OCI-LY7 (cell line): ENCODE data around the gene AGFG2. TPM values are rescaled to one million over a fixed set of nuclear protein-coding genes. Genes with fewer than 3 reads are reported as not detected.
"Not testable (repeated sequence)": the region's sequence is repeated elsewhere in the genome, so short reads cannot be mapped to it uniquely, and the experiment has no call there.

Source experiments
- BruUV-seq: library from RNA; stranded (reverse); fragments of 400-500 nt; replicated peaks from 2 replicates; lab custom pipeline; 2021; lab: Mats Ljungman, UMichigan
- CTCF ChIA-PET: fragments of 300-600 bp; sonication (Branson Sonifier 250); formaldehyde crosslinking; loops from one replicate; lab custom pipeline; 2022; ENCODE audit warnings: antibody characterized with exemption; ENCODE audit not compliant: unreplicated experiment; lab: Charles Lee
- POLR2A ChIA-PET: fragments of 300-600 bp; sonication (Branson Sonifier 250); formaldehyde crosslinking; loops from one replicate; lab custom pipeline; 2022; ENCODE audit warnings: antibody characterized with exemption; lab: Charles Lee
- DNase-seq: peaks from one replicate; pipeline ENCODE4 v3.0.0-alpha.2; 2015; ENCODE audit warnings: low spot score
- H2AFZ ChIP-seq: fragments of 200-600 bp; sonication (generic), shearing (Covaris generic); 2 replicates; pipeline ENCODE4 v1.6.1; 2014; ENCODE audit warnings: mild to moderate bottlenecking, antibody characterized with exemption, low read length, moderate library complexity
- H3K27ac ChIP-seq: fragments of 200-600 bp; sonication (generic); 2 replicates; pipeline ENCODE4 v1.5.1; 2014; ENCODE audit warnings: mixed run types, low read depth, mild to moderate bottlenecking, moderate library complexity, low read length, inconsistent platforms; ENCODE audit not compliant: poor library complexity, severe bottlenecking
- H3K36me3 ChIP-seq: fragments of 200-600 bp; sonication (generic); 2 replicates; pipeline ENCODE4 v1.6.1; 2014; ENCODE audit warnings: mild to moderate bottlenecking, antibody characterized with exemption, low read length, moderate library complexity, mixed read lengths; ENCODE audit not compliant: insufficient read depth
- H3K4me1 ChIP-seq: fragments of 200-600 bp; sonication (generic); 2 replicates; pipeline ENCODE4 v1.5.1; 2014; ENCODE audit warnings: mild to moderate bottlenecking, low read length; ENCODE audit not compliant: insufficient read depth, poor library complexity, severe bottlenecking
- H3K4me2 ChIP-seq: fragments of 200-600 bp; sonication (generic); 2 replicates; pipeline ENCODE4 v1.6.1; 2014; ENCODE audit warnings: mild to moderate bottlenecking, low read length
- H3K4me3 ChIP-seq: fragments of 200-600 bp; sonication (generic); 2 replicates; pipeline ENCODE4 v1.5.1; 2014; ENCODE audit warnings: mild to moderate bottlenecking, low read depth, low read length; ENCODE audit not compliant: poor library complexity, severe bottlenecking
- H3K79me2 ChIP-seq: fragments of 200-600 bp; sonication (generic); 2 replicates; pipeline ENCODE4 v1.6.1; 2016; ENCODE audit warnings: low read depth, mild to moderate bottlenecking, low read length, moderate library complexity, mixed read lengths; ENCODE audit not compliant: insufficient read depth
- H3K9me2 ChIP-seq: fragments of 200-600 bp; sonication (generic); 2 replicates; pipeline ENCODE4 v1.6.1; 2016; ENCODE audit warnings: mild to moderate bottlenecking, low read length, mixed read lengths; ENCODE audit not compliant: insufficient read depth
- H3K9me3 ChIP-seq: fragments of 200-600 bp; sonication (generic); 2 replicates; pipeline ENCODE4 v1.6.1; 2014; ENCODE audit warnings: mild to moderate bottlenecking, mixed run types, low read length, mixed read lengths
- H4K20me1 ChIP-seq: fragments of 200-600 bp; sonication (generic); 2 replicates; pipeline ENCODE4 v1.6.1; 2014; ENCODE audit warnings: mild to moderate bottlenecking, antibody characterized with exemption, low read length, moderate library complexity, mixed read lengths; ENCODE audit not compliant: insufficient read depth
- CTCF ChIP-seq: fragments of 200-600 bp; sonication (generic); conservative IDR thresholded peaks from 2 replicates; pipeline ENCODE4 v1.5.1; 2014; ENCODE audit warnings: mild to moderate bottlenecking, antibody characterized with exemption, low read length, moderate library complexity, mixed read lengths
- EZH2phosphoT487 ChIP-seq: fragments of 200-600 bp; sonication (generic); IDR thresholded peaks from 2 replicates; pipeline ENCODE4 v1.6.1; 2018; ENCODE audit warnings: low read depth, borderline replicate concordance, mild to moderate bottlenecking, mixed run types, antibody characterized with exemption, low read length, moderate library complexity, mixed read lengths
- intact Hi-C: fragments of 100-400 bp; cut with micrococcal nuclease; formaldehyde crosslinking; loops from one replicate; pipeline ENCODE4 v1.10.0; 2022; ENCODE audit not compliant: unreplicated experiment
- total RNA-seq, 2 experiments: library from RNA; depleted of rRNA in 1 of 2; stranded (reverse); fragments of >200 nt in 1 of 2; shearing (Covaris generic) in 1 of 2; gene quantifications; 2 replicates each; pipeline ENCODE4 v1.2.3, GENCODE V29; 2014 to 2022

The AGFG2 gene
- total RNA-seq, 2 experiments from 2014 or later = 11.5 to 15.2 TPM

GRCh38 chr7:100528108-100528866 is 10.7 kb upstream of the AGFG2 start:
- POLR2A ChIA-PET, H3K36me3 ChIP-seq, H3K79me2 ChIP-seq, H2AFZ ChIP-seq, H3K9me2 ChIP-seq, H3K4me2 ChIP-seq, H3K9me3 ChIP-seq, CTCF ChIA-PET, intact Hi-C loops, DNase-seq, H4K20me1 ChIP-seq, H3K27ac ChIP-seq, H3K4me3 ChIP-seq, BruUV-seq: not testable (repeated sequence)
- peaks cover 15% of the 10 kb centered on the region for H3K4me1 ChIP-seq

- CTCF ChIA-PET = no interaction called here
- H3K4me3 ChIP-seq = no peak overlapping the region
These were observed 6.6 kb upstream of the AGFG2 start for GRCh38 chr7:100532165-100533022.

GRCh38 chr7:100535982-100536381 is 3.0 kb upstream of the AGFG2 start:
- H4K20me1 ChIP-seq, H3K27ac ChIP-seq, intact Hi-C loops, DNase-seq, H3K4me3 ChIP-seq, H3K9me2 ChIP-seq, H2AFZ ChIP-seq, H3K4me2 ChIP-seq, BruUV-seq, H3K36me3 ChIP-seq, CTCF ChIA-PET, H3K9me3 ChIP-seq: not testable (repeated sequence)
- POLR2A ChIA-PET = interaction anchor here (0.7 to 1.4 kb wide), 2 partner anchors 8 to 16 kb away, joined by 4 to 5 read pairs; no protein-coding TSS in a partner anchor
- peaks cover 28% of the 10 kb centered on the region for H3K4me1 ChIP-seq
- peaks cover 11% of the 10 kb centered on the region; the same call in 1 of the 2 replicates for H3K79me2 ChIP-seq

More at GRCh38 chr7:100532165-100533022, 6.6 kb upstream of the AGFG2 start:
- Histone ChIP-seq H4K20me1 (no peaks in the 10 kb centered on the region), H3K4me2 (no peak overlapping the region), H3K36me3 (no peaks in the 10 kb centered on the region), H3K4me1 (peaks cover 15% of the 10 kb centered on the region), H3K27ac (no peak overlapping the region), H3K9me3 (no peaks in the 10 kb centered on the region), H2AFZ (no peak overlapping the region), H3K79me2 (no peaks in the 10 kb centered on the region), H3K9me2 (no peaks in the 10 kb centered on the region)
- no peak for TF ChIP-seq EZH2phosphoT487
- TF ChIP-seq CTCF = no peak
- DNase-seq = no peak
- BruUV-seq = no TSS peak
- POLR2A ChIA-PET = no interaction called here
- intact Hi-C loops = no loop called here

- POLR2A ChIA-PET, H4K20me1 ChIP-seq, DNase-seq, intact Hi-C loops, H2AFZ ChIP-seq, H3K9me2 ChIP-seq, H3K4me3 ChIP-seq, CTCF ChIA-PET, H3K36me3 ChIP-seq, H3K27ac ChIP-seq, BruUV-seq, H3K9me3 ChIP-seq, H3K4me2 ChIP-seq: not testable (repeated sequence)
- H3K4me1 ChIP-seq = peaks cover 28% of the 10 kb centered on the region
- peaks cover 15% of the 10 kb centered on the region; the same call in 1 of the 2 replicates for H3K79me2 ChIP-seq
These were observed 2.3 kb upstream of the AGFG2 start for GRCh38 chr7:100536695-100537094.
